Esophagus muscularis mucosa (tissue), 4 donors: Measurements from ENCODE around the gene ENOX1. TPM values are rescaled to one million over a fixed set of nuclear protein-coding genes. Genes with fewer than 3 reads are reported as not detected.

Source experiments
- DNase-seq: peaks from one replicate; pipeline ENCODE4 v3.0.0-alpha.2; 2017; ENCODE audit errors: extremely low spot score
- H3K27ac ChIP-seq, 4 donors: fragments of 200-600 bp; sonication (generic); replicated peaks in 1 of 4; 1 replicate in 3 of 4; 2 replicates in 1 of 4; pipeline ENCODE4 v1.5.1; 2016 to 2019; ENCODE audit warnings: mild to moderate bottlenecking in 1 of 4
- H3K27me3 ChIP-seq, 4 donors: fragments of 200-600 bp; sonication (generic); one replicate each; pipeline versions ENCODE4 v1.5.1 to v1.6.0; 2016 to 2019
- H3K36me3 ChIP-seq, 4 donors: fragments of 200-600 bp; sonication (generic); one replicate each; pipeline ENCODE4 v1.5.1; 2016 to 2019
- H3K4me1 ChIP-seq, 4 donors: fragments of 200-600 bp; sonication (generic); one replicate each; pipeline ENCODE4 v1.5.1; 2016 to 2019
- H3K4me3 ChIP-seq, 4 donors: fragments of 200-600 bp; sonication (generic); 1 replicate in 2 of 4; 2 replicates in 2 of 4; pipeline ENCODE4 v1.5.1; 2016 to 2019; ENCODE audit warnings: mild to moderate bottlenecking in 4 of 4, moderate library complexity in 1 of 4
- H3K9me3 ChIP-seq, 4 donors: fragments of 200-600 bp; sonication (generic); 1 replicate in 3 of 4; 2 replicates in 1 of 4; pipeline ENCODE4 v1.5.1; 2016 to 2019
- CTCF ChIP-seq, 3 experiments: fragments of 200-600 bp in 2 of 3; fragments of 450-650 bp in 1 of 3; sonication (generic) in 2 of 3; IDR thresholded peaks; one replicate each; pipeline ENCODE4 v1.5.1; 2017 to 2019; ENCODE audit warnings: antibody characterized with exemption in 3 of 3, mild to moderate bottlenecking in 2 of 3, moderate library complexity in 1 of 3
- EP300 ChIP-seq: sonication (generic); formaldehyde crosslinking; IDR thresholded peaks from one replicate; pipeline ENCODE4 v1.6.1; 2017; ENCODE audit warnings: antibody characterized with exemption
- POLR2A ChIP-seq: fragments of 450-650 bp; IDR thresholded peaks from one replicate; pipeline ENCODE4 v1.6.1; 2017; ENCODE audit warnings: antibody characterized with exemption, moderate library complexity, mild to moderate bottlenecking, low read depth
- POLR2AphosphoS5 ChIP-seq, 2 donors: sonication (generic); formaldehyde crosslinking; IDR thresholded peaks; one replicate each; pipeline ENCODE4 v1.6.1; 2017; ENCODE audit warnings: antibody characterized with exemption in 2 of 2
- WGBS: methylation state at CpG from one replicate; pipeline ENCODE4 v1.1.5; 2018; 5-methylcytosine and 5-hydroxymethylcytosine counted together
- intact Hi-C: fragments of 100-400 bp; cut with DNase I; formaldehyde crosslinking; loops from one replicate; pipeline ENCODE4 v1.15.1; 2023
- total RNA-seq, 4 donors: library from RNA; depleted of rRNA; stranded (reverse); fragments of >200 nt; gene quantifications; one replicate each; pipeline versions ENCODE4 v1.1.0 to v1.2.1, GENCODE V29; 2016

ENOX1 gene
- total RNA-seq, 4 donors from 2014 or later: 9.3 to 14.1 (median 12.4) TPM

GRCh38 chr13:43572656-43573360, 214.0 kb downstream of the ENOX1 start:
- no peak for DNase-seq
- peaks cover 17 to 55% (median 42%) of the 10 kb centered on the region in 4 donors for H3K4me1 ChIP-seq
- intact Hi-C loops: no loop called here

GRCh38 chr13:43569658-43570057, 217.1 kb downstream of the ENOX1 start:
- TF ChIP-seq POLR2AphosphoS5 (IDR thresholded peaks at IDR 0.05) (peak in 1 of 2 donors; percentile 31), CTCF (IDR thresholded peaks at IDR 0.05) (no peak)
- no peaks in the 10 kb centered on the region for H3K9me3 ChIP-seq
- no peak overlapping the region for H3K4me3 ChIP-seq
- intact Hi-C loops: no loop called here
- peak overlapping the region; percentile 66 to 72 (median 68) for H3K27ac ChIP-seq
- WGBS: 47% methylated on average over 2 of the region's 2 CpGs
- no peak for DNase-seq
- H3K4me1 ChIP-seq: peaks cover 18 to 82% (median 67%) of the 10 kb centered on the region in 4 donors
- H3K27me3 ChIP-seq: no peaks in the 10 kb centered on the region
- no peaks in the 10 kb centered on the region for H3K36me3 ChIP-seq

More at GRCh38 chr13:43572656-43573360, 214.0 kb downstream of the ENOX1 start:
- H3K27ac ChIP-seq: peak overlapping the region; percentile 33 to 52 (median 42)
- no peaks in the 10 kb centered on the region for H3K9me3 ChIP-seq
- WGBS: 90% methylated on average over 3 of the region's 3 CpGs
- no peak for TF ChIP-seq POLR2A
- no peak overlapping the region for H3K4me3 ChIP-seq
- no peaks in the 10 kb centered on the region for H3K36me3 ChIP-seq
- no peaks in the 10 kb centered on the region for H3K27me3 ChIP-seq

- no peak overlapping the region for H3K4me3 ChIP-seq
- no peak for DNase-seq
- TF ChIP-seq EP300 (no peak), POLR2AphosphoS5 (IDR thresholded peaks at IDR 0.05) (no peak), CTCF (IDR thresholded peaks at IDR 0.05) (no peak), POLR2A (no peak)
- H3K9me3 ChIP-seq: no peaks in the 10 kb centered on the region
- no peaks in the 10 kb centered on the region for H3K27me3 ChIP-seq
- intact Hi-C loops: no loop called here
- 80% methylated on average over 1 of the region's 1 CpG for WGBS
- H3K4me1 ChIP-seq: peaks cover 16 to 68% (median 56%) of the 10 kb centered on the region in 4 donors
- H3K36me3 ChIP-seq: no peaks in the 10 kb centered on the region
- peak overlapping the region; percentile 66 to 72 (median 68) for H3K27ac ChIP-seq
Observed at GRCh38 chr13:43567608-43568007, 219.2 kb downstream of the ENOX1 start.

- WGBS: 68% methylated on average over 1 of the region's 1 CpG
- intact Hi-C loops: no loop called here
- Histone ChIP-seq H3K27ac (peak overlapping the region; percentile 10 to 40 (median 30)), H3K9me3 (no peaks in the 10 kb centered on the region), H3K4me1 (peaks cover 16 to 63% (median 50%) of the 10 kb centered on the region in 4 donors), H3K36me3 (no peaks in the 10 kb centered on the region), H3K27me3 (no peaks in the 10 kb centered on the region), H3K4me3 (no peak overlapping the region)
- no peak for TF ChIP-seq POLR2A
- TF ChIP-seq EP300: no peak
- peak; percentile 75 for DNase-seq
Observed at GRCh38 chr13:43564952-43565351, 221.8 kb downstream of the ENOX1 start.

- WGBS: 100% methylated on average over 4 of the region's 4 CpGs
- no peak overlapping the region for H3K4me3 ChIP-seq
- no peak for TF ChIP-seq POLR2A
- no peak for TF ChIP-seq CTCF (IDR thresholded peaks at IDR 0.05)
- TF ChIP-seq EP300: no peak
- no peak for TF ChIP-seq POLR2AphosphoS5 (IDR thresholded peaks at IDR 0.05)
- no peaks in the 10 kb centered on the region for H3K9me3 ChIP-seq
- peak; percentile 26 for DNase-seq
- H3K27me3 ChIP-seq: no peaks in the 10 kb centered on the region
- intact Hi-C loops: no loop called here
- peaks cover 11 to 44% (median 34%) of the 10 kb centered on the region in 4 donors for H3K4me1 ChIP-seq
- H3K27ac ChIP-seq: no peak overlapping the region
- no peaks in the 10 kb centered on the region for H3K36me3 ChIP-seq
Observed at GRCh38 chr13:43561081-43561480, 225.7 kb downstream of the ENOX1 start.
